HG02588 (cell line): ENCODE results near the gene XRCC6.
A peak's percentile ranks its signal among the peaks of the same experiment; 100 is the strongest.
"Not testable (repeated sequence)": the region's sequence is repeated elsewhere in the genome, so short reads cannot be mapped to it uniquely, and the experiment has no call there.

Experiments used
- ATAC-seq: cut with Tn5 transposase; IDR thresholded peaks from one replicate; pipeline ENCODE4 v1.9.1; 2021; ENCODE audit warnings: mild to moderate bottlenecking, moderate library complexity; ENCODE audit not compliant: unreplicated experiment

Gene XRCC6

DNA sequence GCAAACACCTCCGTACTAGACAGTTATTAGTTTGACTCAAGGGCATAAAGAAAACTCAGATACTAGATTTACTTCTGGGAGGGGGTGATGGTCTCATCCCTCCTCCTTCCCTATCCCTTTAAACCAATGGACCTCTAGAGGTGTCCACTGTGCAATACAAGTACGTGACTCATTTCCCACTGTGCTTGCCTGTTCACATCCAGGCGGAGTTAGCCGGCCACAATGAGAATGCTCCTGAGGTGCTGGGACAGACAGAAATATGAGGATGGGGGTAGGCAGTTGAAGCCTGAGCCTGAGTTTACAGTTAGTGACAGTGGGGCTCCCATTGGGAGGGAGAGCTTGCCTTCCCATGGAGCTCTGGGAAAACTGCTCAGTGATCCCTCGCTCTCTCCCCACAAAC lies 23.0 kb upstream of the XRCC6 start:
- ATAC-seq = no peak

DNA sequence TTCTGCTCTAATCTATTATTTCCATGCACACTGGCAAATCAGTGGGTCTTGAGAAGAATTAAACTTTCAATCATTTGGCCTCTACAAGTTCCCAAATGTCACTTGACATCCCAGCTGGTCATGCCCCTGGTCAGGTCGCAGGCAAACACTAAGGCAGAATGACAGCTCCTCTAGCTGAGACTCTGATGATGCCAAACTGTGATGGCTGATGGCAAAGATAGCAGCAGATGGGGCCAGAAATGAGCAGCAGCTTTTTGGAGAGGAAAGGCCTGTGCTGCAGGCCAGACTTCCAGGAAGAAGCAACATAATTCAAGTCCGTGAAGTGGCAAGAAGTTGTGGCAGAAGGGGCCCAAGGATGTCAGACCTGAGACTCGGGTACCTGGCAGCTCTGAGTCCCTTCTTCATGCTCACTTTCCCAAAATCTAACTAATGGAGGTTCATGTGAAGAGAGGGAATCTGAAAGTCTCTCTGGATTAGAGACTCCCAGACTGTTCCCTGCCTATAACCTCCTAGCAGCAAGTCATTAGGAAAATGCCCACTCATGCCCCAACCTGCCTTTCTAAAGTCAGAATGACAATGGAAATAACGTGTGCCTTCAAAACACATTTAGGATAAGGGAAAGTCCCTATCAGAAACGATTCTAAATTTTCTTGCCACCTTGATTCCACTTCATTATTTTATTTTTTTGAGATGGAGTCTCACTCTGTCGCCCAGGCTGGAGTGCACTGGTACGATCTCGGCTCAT lies 22.0 kb upstream of the XRCC6 start:
- no peak for ATAC-seq

GRCh38 chr22:41600976-41601375 lies 20.1 kb upstream of the XRCC6 start:
- no peak for ATAC-seq

DNA sequence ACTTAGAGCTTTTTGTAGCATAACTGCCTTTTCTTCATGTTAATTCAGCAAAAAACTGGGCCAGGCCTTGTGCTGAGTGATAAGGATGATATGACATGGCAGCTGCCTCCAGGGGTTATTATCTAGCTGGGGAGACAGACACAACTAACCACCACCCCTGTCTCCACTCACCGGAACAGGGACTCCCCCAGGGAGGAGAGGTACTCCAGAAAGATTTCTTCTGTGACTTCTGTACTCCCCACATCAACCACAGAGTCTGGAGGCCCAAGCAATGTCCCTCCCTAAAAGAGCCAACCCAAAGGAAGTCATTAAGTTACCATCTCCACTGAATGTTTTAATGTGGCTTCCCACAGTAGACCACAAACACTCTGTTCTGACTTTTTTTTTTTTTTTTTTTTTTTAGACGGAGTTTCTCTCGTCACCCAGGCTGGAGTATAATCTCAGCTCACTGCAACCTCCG lies 17.2 kb upstream of the XRCC6 start:
- ATAC-seq = peak; percentile 54

DNA sequence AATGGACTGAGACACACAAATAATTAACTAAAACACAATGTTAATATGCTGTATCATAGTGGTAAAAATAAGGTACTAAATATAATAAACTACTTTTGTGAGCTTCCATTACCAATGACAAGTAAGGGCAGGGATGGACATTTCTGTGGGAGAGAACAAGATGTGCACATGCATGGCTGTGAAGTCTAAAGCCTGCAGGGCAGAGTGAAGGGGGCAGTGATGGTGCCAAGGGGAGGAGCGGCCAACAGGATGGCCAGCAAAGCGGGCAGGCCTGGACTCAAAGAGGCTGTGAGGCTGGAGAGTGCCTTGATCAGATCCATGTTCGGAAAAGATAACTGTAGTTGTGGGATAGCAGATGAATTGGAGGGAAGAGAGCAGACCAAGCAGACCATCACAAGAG lies 12.7 kb upstream of the XRCC6 start:
- ATAC-seq = no peak

- ATAC-seq = no peak
Measured at GRCh38 chr22:41612603-41613306, 8.3 kb upstream of the XRCC6 start.

GRCh38 chr22:41613456-41613855 lies 7.6 kb upstream of the XRCC6 start:
- no peak for ATAC-seq

- ATAC-seq = peak; percentile 19
Measured at GRCh38 chr22:41619979-41620588, 1.0 kb upstream of the XRCC6 start.

DNA sequence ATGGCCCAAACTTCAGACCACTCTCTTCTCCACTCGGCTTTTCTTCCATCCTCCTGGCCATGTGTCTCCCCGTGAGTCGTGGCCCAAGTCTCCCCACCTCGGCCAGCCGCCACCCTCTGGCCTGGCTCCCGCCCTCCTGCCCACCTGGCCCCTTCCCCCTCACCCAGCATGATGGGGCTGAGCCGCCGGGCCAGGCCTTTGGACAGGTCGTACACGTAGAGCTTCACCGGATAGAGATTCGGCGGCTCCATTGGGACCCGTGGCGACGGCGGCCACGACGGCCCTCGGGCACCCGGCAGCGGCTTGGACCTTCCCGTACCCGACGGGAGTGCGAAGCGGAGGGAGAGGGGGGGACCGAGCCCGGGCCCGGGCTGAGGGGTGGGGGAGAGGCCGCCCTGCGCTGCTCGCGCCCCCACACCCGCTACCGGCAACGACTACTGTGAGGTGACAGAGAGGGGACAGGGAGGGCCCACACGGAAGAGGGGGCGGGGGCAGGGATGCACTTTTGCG lies 451 bp upstream of the XRCC6 start, which contains the start of gene DESI1:
DESI1 (minus strand) TSS at position 455 of the 510 bp plus-strand sequence; CDS start at position 251, 204 bp downstream.
- ATAC-seq = peak; percentile 32

GRCh38 chr22:41621911-41622179 lies 750 bp downstream of the XRCC6 start:
- no peak for ATAC-seq

DNA sequence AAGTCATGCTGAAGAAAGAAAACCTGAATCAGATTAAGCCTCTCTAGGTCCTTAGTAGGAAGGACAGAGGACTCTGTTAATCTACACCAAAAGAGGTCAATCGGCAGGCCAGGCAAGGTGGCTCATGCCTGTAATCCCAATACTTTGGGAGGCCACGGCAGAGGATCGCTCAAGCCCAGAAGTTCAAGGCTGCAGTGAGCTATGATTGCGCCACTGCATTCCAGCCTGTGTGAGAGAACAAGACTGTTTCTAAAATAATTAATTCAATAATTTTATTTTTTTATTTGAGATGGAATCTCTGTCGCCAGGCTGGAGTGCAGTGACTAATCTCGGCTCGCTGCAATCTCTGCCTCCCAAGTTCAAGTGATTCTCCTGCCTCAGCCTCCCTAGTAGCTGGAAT lies 4.5 kb downstream of the XRCC6 start:
- ATAC-seq = no peak

- not testable (repeated sequence) for ATAC-seq
Measured at GRCh38 chr22:41631115-41631514, 10.0 kb downstream of the XRCC6 start.

DNA sequence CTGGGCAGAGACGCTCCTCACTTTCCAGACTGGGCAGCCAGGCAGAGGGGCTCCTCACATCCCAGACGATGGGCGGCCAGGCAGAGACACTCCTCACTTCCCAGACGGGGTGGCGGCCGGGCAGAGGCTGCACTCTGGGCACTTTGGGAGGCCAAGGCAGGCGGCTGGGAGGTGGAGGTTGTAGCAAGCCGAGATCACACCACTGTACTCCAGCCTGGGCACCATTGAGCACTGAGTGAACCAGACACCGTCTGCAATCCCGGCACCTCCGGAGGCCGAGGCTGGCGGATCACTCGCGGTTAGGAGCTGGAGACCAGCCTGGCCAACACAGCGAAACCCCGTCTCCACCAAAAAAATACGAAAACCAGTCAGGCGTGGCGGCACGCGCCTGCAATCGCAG lies 10.5 kb downstream of the XRCC6 start:
- ATAC-seq = not testable (repeated sequence)

DNA sequence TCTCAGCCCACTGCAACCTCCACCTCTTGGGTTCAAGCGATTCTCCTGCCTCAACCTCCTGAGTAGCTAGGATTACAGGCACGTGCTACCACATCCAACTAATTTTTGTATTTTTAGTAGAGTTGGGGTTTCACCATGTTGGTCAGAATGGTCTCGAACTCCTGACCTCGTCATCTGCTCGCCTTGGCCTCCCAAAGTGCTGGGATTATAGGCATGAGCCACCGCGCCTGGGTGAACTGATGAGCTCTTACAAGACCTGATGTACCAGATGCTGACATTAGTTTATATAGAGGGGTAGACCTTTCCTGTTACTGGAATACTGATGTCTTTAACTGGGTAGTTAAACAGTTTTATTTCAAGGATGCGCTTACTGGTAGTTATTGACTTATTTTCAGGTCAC lies 13.5 kb downstream of the XRCC6 start:
- ATAC-seq = not testable (repeated sequence)

GRCh38 chr22:41636467-41636866 lies 15.4 kb downstream of the XRCC6 start:
- ATAC-seq = no peak

- ATAC-seq = not testable (repeated sequence)
Measured at GRCh38 chr22:41637623-41638022, 16.5 kb downstream of the XRCC6 start.

- no peak for ATAC-seq
Measured at GRCh38 chr22:41638124-41638523, 17.0 kb downstream of the XRCC6 start.

GRCh38 chr22:41638748-41639147 lies 17.7 kb downstream of the XRCC6 start:
- no peak for ATAC-seq

GRCh38 chr22:41641854-41642253 lies 20.8 kb downstream of the XRCC6 start:
- no peak for ATAC-seq

DNA sequence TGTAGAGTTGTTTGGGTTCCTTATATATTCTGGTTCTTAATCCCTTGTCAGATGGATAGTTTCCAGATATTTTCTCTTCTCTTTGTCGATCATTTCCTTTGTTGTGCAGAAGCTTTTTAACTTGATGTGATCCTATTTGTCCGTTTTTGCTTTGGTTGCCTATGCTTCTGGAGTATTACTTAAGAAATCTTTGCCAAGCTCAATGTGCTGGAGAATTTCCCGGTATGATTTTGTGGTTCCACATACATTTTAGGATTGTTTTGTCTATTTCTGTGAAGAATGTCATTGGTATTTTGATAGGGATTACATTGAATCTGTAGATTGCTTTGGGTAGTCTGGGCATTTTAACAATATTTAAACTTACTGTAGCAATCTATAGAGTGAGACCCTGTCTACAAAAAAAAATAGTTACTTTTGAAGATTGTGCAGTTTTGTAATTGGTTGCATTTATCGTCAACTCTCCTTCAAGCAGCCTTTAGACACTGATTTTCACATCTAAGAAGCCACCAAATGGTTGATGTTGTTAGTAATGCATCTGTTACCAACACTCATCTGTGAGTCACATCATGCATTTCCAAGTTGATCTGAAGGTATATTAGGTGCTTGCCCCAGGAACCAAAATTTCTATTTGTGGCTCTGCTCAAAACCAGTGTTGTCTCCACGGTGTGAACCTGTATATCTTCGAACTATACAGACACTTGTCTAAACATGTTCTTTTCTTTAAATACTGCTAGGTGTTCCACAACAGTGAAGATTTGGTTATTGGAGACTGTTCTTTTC lies 21.4 kb downstream of the XRCC6 start:
- no peak for ATAC-seq

DNA sequence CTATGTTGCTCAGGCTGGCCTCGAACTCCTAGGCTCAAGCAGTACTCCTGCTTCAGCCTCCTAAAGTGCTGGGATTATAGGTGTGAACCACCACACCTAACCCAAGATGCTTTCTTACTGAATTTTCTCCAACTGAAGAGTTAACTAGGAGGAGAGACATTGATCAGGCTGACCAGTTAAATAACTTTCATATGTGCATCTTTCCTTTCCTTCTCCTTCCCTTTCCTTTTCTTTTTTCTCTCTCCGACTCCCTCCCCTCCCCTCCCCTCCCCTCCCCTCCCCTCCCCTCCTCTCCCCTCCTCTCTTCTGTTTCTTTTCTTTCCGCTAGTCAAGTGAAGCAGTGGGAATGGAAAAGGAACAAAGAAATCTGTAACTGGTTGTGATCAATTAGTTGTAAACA lies 26.7 kb downstream of the XRCC6 start:
- no peak for ATAC-seq
